KMS-11 (cell line): Measurements from ENCODE around the gene DIABLO.
A peak's percentile ranks its signal among the peaks of the same experiment; 100 is the strongest.
"Not testable (repeated sequence)": the region's sequence is repeated elsewhere in the genome, so short reads cannot be mapped to it uniquely, and the experiment has no call there.

Source experiments
- H2AFZ ChIP-seq: fragments of 200-600 bp; sonication (generic); 2 replicates; pipeline ENCODE4 v1.6.1; 2016; ENCODE audit warnings: antibody characterized with exemption, mixed run types, low read depth
- H3K27ac ChIP-seq: fragments of 200-600 bp; sonication (generic); 2 replicates; pipeline ENCODE4 v1.6.1; 2016; ENCODE audit warnings: mild to moderate bottlenecking, mixed run types
- H3K27me3 ChIP-seq: fragments of 200-600 bp; sonication (generic); 2 replicates; pipeline ENCODE4 v1.6.1; 2017; ENCODE audit warnings: mild to moderate bottlenecking, low read depth, mixed run types, moderate library complexity; ENCODE audit not compliant: insufficient read depth
- H3K36me3 ChIP-seq: fragments of 200-600 bp; sonication (generic); 2 replicates; pipeline ENCODE4 v1.6.1; 2017; ENCODE audit warnings: mild to moderate bottlenecking, mixed run types; ENCODE audit not compliant: insufficient read depth
- H3K4me1 ChIP-seq: fragments of 200-600 bp; sonication (generic); 2 replicates; pipeline ENCODE4 v1.6.1; 2016; ENCODE audit warnings: mild to moderate bottlenecking, low read depth, mixed run types; ENCODE audit not compliant: poor library complexity, severe bottlenecking
- H3K4me2 ChIP-seq: fragments of 200-600 bp; sonication (generic); 2 replicates; pipeline ENCODE4 v1.7.0; 2016; ENCODE audit warnings: mild to moderate bottlenecking, mixed run types
- H3K4me3 ChIP-seq: fragments of 200-600 bp; sonication (generic); IDR thresholded peaks from 2 replicates; pipeline ENCODE4 v1.6.1; 2017; ENCODE audit warnings: low read depth, low read length, mixed read lengths; ENCODE audit not compliant: insufficient read depth
- H3K79me2 ChIP-seq: fragments of 200-600 bp; sonication (generic); 2 replicates; pipeline ENCODE4 v1.6.1; 2016; ENCODE audit warnings: low read depth, mixed run types; ENCODE audit not compliant: insufficient read depth
- H3K9ac ChIP-seq: fragments of 200-600 bp; sonication (generic); 2 replicates; pipeline ENCODE4 v1.6.1; 2016; ENCODE audit warnings: mild to moderate bottlenecking, mixed run types
- H4K20me1 ChIP-seq: fragments of 200-600 bp; sonication (generic); 2 replicates; pipeline ENCODE4 v1.6.1; 2016; ENCODE audit warnings: mild to moderate bottlenecking, mixed run types; ENCODE audit not compliant: insufficient read depth
- CTCF ChIP-seq: fragments of 200-600 bp; sonication (generic); conservative IDR thresholded peaks from 2 replicates; pipeline ENCODE4 v1.6.1; 2017; ENCODE audit warnings: low read depth, mild to moderate bottlenecking, antibody characterized with exemption, low read length, moderate library complexity, mixed read lengths

Gene DIABLO

GRCh38 chr12:122205053-122205925, 20.6 kb downstream of the DIABLO start:
- H3K4me3 ChIP-seq, result no peak overlapping the region

GRCh38 chr12:122204167-122205052, 21.4 kb downstream of the DIABLO start:
- Histone ChIP-seq H3K79me2 (no peaks in the 10 kb centered on the region), H3K36me3 (no peaks in the 10 kb centered on the region), H3K4me2 (no peak overlapping the region), H3K27ac (no peak overlapping the region), H3K4me1 (peaks cover 6% of the 10 kb centered on the region), H3K4me3 (no peak overlapping the region), H3K27me3 (no peaks in the 10 kb centered on the region), H4K20me1 (no peaks in the 10 kb centered on the region), H3K9ac (no peak overlapping the region), H2AFZ (peak overlapping the region; percentile 34; the same call in 1 of the 2 replicates)
- no peak for TF ChIP-seq CTCF

More at GRCh38 chr12:122205053-122205925, 20.6 kb downstream of the DIABLO start:
- no peak for TF ChIP-seq CTCF
- Histone ChIP-seq H3K9ac (no peak overlapping the region), H2AFZ (no peak overlapping the region), H3K4me1 (peaks cover 6% of the 10 kb centered on the region), H4K20me1 (no peaks in the 10 kb centered on the region), H3K27ac (no peak overlapping the region), H3K4me2 (no peak overlapping the region), H3K79me2 (no peaks in the 10 kb centered on the region), H3K27me3 (no peaks in the 10 kb centered on the region), H3K36me3 (no peaks in the 10 kb centered on the region)

- H3K4me2 ChIP-seq, result peak within 1 kb of the TSS; percentile 51
- H3K4me3 ChIP-seq, result no peak within 1 kb of the TSS
- peak within 1 kb of the TSS; percentile 59 for H2AFZ ChIP-seq
- H4K20me1 ChIP-seq, result no peaks in the 10 kb centered on the region
- H3K36me3 ChIP-seq, result no peaks in the 10 kb centered on the region
- no peak within 1 kb of the TSS for H3K9ac ChIP-seq
- no peaks in the 10 kb centered on the region for H3K79me2 ChIP-seq
- no peaks in the 10 kb centered on the region for H3K27me3 ChIP-seq
- TF ChIP-seq CTCF, result no peak
- peaks cover 6% of the 10 kb centered on the region for H3K4me1 ChIP-seq
- no peak within 1 kb of the TSS for H3K27ac ChIP-seq
Observed at GRCh38 chr12:122203301-122204166, 22.3 kb downstream of the DIABLO start, which contains the start of gene B3GNT4. B3GNT4 (plus strand) TSS chr12:122203709; CDS start chr12:122204619, 910 bp downstream.

- H3K27me3 ChIP-seq, H3K4me3 ChIP-seq, H4K20me1 ChIP-seq, H3K27ac ChIP-seq, H3K9ac ChIP-seq, H3K79me2 ChIP-seq, H3K36me3 ChIP-seq, H3K4me1 ChIP-seq: not testable (repeated sequence)
- peak overlapping the region; percentile 51 for H3K4me2 ChIP-seq
- peak overlapping the region; percentile 59 for H2AFZ ChIP-seq
Observed at GRCh38 chr12:122202811-122203210, 23.0 kb downstream of the DIABLO start.
